PC-3 (cell line): ENCODE data around the gene MUS81. TPM values are rescaled to one million over a fixed set of nuclear protein-coding genes. Genes with fewer than 3 reads are reported as not detected.
A peak's percentile ranks its signal among the peaks of the same experiment; 100 is the strongest.
"Not testable (repeated sequence)": the region's sequence is repeated elsewhere in the genome, so short reads cannot be mapped to it uniquely, and the experiment has no call there.

Experiments
- ATAC-seq: fragments of 200-7000 bp; cut with Tn5 transposase; 2 replicates; pipeline ENCODE4 v1.9.1; 2020; ENCODE audit warnings: mild to moderate bottlenecking, moderate library complexity
- BruUV-seq: library from RNA; stranded (reverse); fragments of 400-500 nt; replicated peaks from 2 replicates; lab custom pipeline; 2021; lab: Mats Ljungman, UMichigan
- CTCF ChIA-PET: fragments of 300-600 bp; sonication (Branson Sonifier 250); formaldehyde crosslinking; loops from one replicate; lab custom pipeline; 2022; ENCODE audit warnings: antibody characterized with exemption; lab: Charles Lee
- POLR2A ChIA-PET: fragments of 300-600 bp; sonication (Branson Sonifier 250); formaldehyde crosslinking; loops from one replicate; lab custom pipeline; 2022; ENCODE audit warnings: antibody characterized with exemption; ENCODE audit not compliant: unreplicated experiment; lab: Charles Lee
- DNase-seq: peaks from one replicate; pipeline ENCODE4 v3.0.0-alpha.2; 2015
- H2AFZ ChIP-seq: fragments of 300-600 bp; sonication (generic); 2 replicates; pipeline ENCODE4 v1.6.0; 2016; ENCODE audit warnings: antibody characterized with exemption, low read length
- H3F3A ChIP-seq: fragments of 300-600 bp; sonication (generic); one replicate; pipeline ENCODE4 v1.6.0; 2017; ENCODE audit warnings: antibody characterized with exemption, low read length, control low read depth, mild to moderate bottlenecking; ENCODE audit not compliant: unreplicated experiment
- H3K27ac ChIP-seq: fragments of 300-600 bp; sonication (generic); 2 replicates; pipeline ENCODE4 v1.5.1; 2016; ENCODE audit warnings: mild to moderate bottlenecking, low read length
- H3K27me3 ChIP-seq: fragments of 300-600 bp; sonication (generic); 2 replicates; pipeline ENCODE4 v1.6.1; 2016; ENCODE audit warnings: low read length, mixed read lengths
- H3K36me3 ChIP-seq: fragments of 300-600 bp; sonication (generic); 2 replicates; pipeline ENCODE4 v1.6.1; 2016; ENCODE audit warnings: low read depth, mixed run types, low read length, mixed read lengths
- H3K4me1 ChIP-seq: fragments of 300-600 bp; sonication (generic); 2 replicates; pipeline ENCODE4 v1.5.1; 2016; ENCODE audit warnings: low read length; ENCODE audit not compliant: insufficient read depth
- H3K4me2 ChIP-seq: fragments of 300-600 bp; sonication (generic); 2 replicates; pipeline ENCODE4 v1.6.0; 2016; ENCODE audit warnings: low read length
- H3K4me3 ChIP-seq: fragments of 300-600 bp; sonication (generic); 2 replicates; pipeline ENCODE4 v1.5.1; 2016; ENCODE audit warnings: mild to moderate bottlenecking, low read length, mixed read lengths
- H3K79me2 ChIP-seq: fragments of 300-600 bp; sonication (generic); 2 replicates; pipeline ENCODE4 v1.6.1; 2017; ENCODE audit warnings: low read length, mixed read lengths
- H3K9ac ChIP-seq: fragments of 300-600 bp; sonication (generic); 2 replicates; pipeline ENCODE4 v1.6.0; 2016; ENCODE audit warnings: mild to moderate bottlenecking, low read length
- H3K9me2 ChIP-seq: fragments of 300-600 bp; sonication (generic); replicated peaks from 2 replicates; pipeline ENCODE4 v1.6.1; 2016; ENCODE audit warnings: mixed run types, low read length, mixed read lengths
- H3K9me3 ChIP-seq: fragments of 300-600 bp; sonication (generic); 2 replicates; pipeline ENCODE4 v1.6.1; 2016; ENCODE audit warnings: low read length, mixed read lengths
- H4K20me1 ChIP-seq: fragments of 300-600 bp; sonication (generic); 2 replicates; pipeline ENCODE4 v1.6.1; 2016; ENCODE audit warnings: low read length, mixed read lengths
- EZH2 ChIP-seq: fragments of 300-600 bp; sonication (generic); IDR thresholded peaks from one replicate; pipeline ENCODE4 v1.6.1; 2017; ENCODE audit warnings: antibody characterized with exemption, mild to moderate bottlenecking, low read length; ENCODE audit not compliant: unreplicated experiment
- EZH2phosphoT487 ChIP-seq: fragments of 300-600 bp; sonication (generic); IDR thresholded peaks from 2 replicates; pipeline ENCODE4 v1.6.1; 2018; ENCODE audit warnings: mild to moderate bottlenecking, antibody characterized with exemption, low read length, borderline replicate concordance
- intact Hi-C: fragments of 100-400 bp; cut with micrococcal nuclease; formaldehyde crosslinking; loops from 2 replicates; pipeline ENCODE4 v1.9.0; 2023
- total RNA-seq: library from RNA; depleted of rRNA; stranded (reverse); fragments of >200 nt; gene quantifications from 2 replicates; pipeline ENCODE4 v1.2.3, GENCODE V29; 2014
- TF ChIP-seq, protein P1 (sequence below): fragments of 300-600 bp; sonication (generic); conservative IDR thresholded peaks from 2 replicates; pipeline ENCODE4 v1.5.1; 2017; ENCODE audit warnings: antibody characterized with exemption, low read depth, mild to moderate bottlenecking, low read length

Gene MUS81
- total RNA-seq, 1 experiment from 2014 or later, result 82.0 TPM

DNA sequence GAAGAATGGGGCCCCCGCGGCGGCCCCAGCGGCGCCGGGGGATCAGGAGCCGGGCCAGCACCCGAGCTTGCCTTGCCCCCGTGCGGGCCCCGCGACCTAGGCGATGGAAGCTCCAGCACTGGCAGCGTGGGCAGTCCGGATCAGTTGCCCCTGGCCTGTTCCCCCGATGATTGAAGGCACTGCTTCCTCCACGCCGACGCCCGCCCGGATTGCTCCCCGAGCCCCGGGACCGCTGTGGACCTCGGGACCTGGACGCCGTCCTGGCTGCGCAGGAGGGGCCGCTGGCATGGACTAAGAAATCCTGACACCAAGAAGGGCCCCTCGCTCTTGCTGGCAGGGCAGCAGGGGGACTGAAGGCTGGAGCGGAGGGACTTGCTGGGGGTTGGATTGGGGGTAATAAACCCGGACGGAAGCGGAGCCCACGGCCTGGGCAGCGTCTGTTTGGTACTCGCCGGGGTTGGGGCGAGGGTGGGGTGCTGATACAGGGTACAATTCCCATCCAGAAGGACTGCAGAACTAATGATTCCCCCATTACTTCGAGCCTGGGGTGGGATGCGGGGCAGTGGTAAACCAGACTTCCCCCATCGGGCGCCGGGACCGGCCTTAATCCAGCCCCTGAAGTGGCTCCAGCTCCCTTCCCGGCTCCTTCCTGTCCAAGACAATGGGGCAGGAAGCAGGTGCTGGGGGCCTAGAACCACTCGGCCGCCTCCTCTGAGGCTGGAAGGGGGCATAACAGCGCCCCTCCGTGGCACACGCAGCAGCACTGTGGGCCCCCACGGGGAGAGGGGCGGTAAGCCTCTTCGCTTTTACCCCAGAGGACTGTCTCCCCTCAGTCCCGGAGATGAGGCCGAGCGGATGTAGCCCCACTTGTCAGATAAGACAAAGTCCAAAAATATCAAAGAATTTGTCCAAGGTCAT lies 31.2 kb downstream of the MUS81 start:
- ATAC-seq, result peak; percentile 13
- Histone ChIP-seq H3K9me2 (no peaks in the 10 kb centered on the region), H4K20me1 (peaks cover 33% of the 10 kb centered on the region), H3K4me2 (peak overlapping the region; percentile 96), H3F3A (peaks cover 45% of the 10 kb centered on the region), H3K27me3 (no peaks in the 10 kb centered on the region), H2AFZ (no peak overlapping the region), H3K27ac (peak overlapping the region; percentile 58), H3K9me3 (no peaks in the 10 kb centered on the region), H3K79me2 (peaks cover 49% of the 10 kb centered on the region), H3K4me1 (peaks cover 52% of the 10 kb centered on the region), H3K9ac (peak overlapping the region; percentile 48), H3K4me3 (peak overlapping the region; percentile 72), H3K36me3 (peaks cover 34% of the 10 kb centered on the region)
- BruUV-seq, result TSS peak; percentile 39
- intact Hi-C loops, result loop anchor here (2.0 kb wide), 1 partner anchor 19 kb away; no protein-coding TSS in a partner anchor
- peak; percentile 95 for DNase-seq
- CTCF ChIA-PET, result interaction anchor here (0.6 to 1.1 kb wide), 3 partner anchors 9 to 32 kb away, joined by 3 to 5 read pairs (median 3); partner anchors contain the start of gene FOSL1
- TF ChIP-seq, protein P1, sequence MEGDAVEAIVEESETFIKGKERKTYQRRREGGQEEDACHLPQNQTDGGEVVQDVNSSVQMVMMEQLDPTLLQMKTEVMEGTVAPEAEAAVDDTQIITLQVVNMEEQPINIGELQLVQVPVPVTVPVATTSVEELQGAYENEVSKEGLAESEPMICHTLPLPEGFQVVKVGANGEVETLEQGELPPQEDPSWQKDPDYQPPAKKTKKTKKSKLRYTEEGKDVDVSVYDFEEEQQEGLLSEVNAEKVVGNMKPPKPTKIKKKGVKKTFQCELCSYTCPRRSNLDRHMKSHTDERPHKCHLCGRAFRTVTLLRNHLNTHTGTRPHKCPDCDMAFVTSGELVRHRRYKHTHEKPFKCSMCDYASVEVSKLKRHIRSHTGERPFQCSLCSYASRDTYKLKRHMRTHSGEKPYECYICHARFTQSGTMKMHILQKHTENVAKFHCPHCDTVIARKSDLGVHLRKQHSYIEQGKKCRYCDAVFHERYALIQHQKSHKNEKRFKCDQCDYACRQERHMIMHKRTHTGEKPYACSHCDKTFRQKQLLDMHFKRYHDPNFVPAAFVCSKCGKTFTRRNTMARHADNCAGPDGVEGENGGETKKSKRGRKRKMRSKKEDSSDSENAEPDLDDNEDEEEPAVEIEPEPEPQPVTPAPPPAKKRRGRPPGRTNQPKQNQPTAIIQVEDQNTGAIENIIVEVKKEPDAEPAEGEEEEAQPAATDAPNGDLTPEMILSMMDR, result peak; percentile 68
- TF ChIP-seq EZH2, result no peak
- TF ChIP-seq EZH2phosphoT487, result no peak
- POLR2A ChIA-PET, result interaction anchor here (0.6 to 4.5 kb wide), 14 partner anchors 9 to 527 kb away, joined by 3 to 35 read pairs (median 5); partner anchors contain the start of genes C11orf68, FOSL1, MUS81 and NEAT1

DNA sequence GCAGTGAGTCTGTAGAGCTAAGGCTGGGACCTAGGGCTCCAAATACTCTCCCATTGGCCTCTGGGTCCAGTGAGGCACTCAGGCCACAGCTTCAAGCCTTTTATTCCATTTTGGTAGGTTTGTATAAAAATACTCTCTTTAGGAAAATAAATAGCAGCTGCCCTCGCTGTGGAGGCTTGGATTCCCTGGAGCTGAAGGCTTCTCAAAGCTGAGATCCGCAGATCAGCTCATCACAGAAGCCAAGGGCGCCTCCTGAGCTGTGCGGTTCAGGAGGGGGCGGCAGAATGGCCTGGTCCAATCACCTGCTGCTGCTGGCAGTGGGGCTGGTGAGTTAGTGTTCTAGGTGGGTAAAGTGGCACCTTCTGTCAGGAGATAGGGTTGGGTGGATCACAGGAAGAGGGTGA lies 31.9 kb downstream of the MUS81 start:
- H3K4me1 ChIP-seq, result peaks cover 52% of the 10 kb centered on the region
- POLR2A ChIA-PET, result interaction anchor here (1.0 to 4.5 kb wide), 4 partner anchors 8 to 24 kb away, joined by 3 to 35 read pairs (median 22); partner anchors contain the start of gene FOSL1
- H3K9me3 ChIP-seq, CTCF ChIA-PET, intact Hi-C loops, H3K9me2 ChIP-seq, BruUV-seq, H3K27me3 ChIP-seq, DNase-seq, H2AFZ ChIP-seq: not testable (repeated sequence)
- H3F3A ChIP-seq, result peaks cover 52% of the 10 kb centered on the region
- peaks cover 37% of the 10 kb centered on the region for H3K36me3 ChIP-seq
- peaks cover 49% of the 10 kb centered on the region for H3K79me2 ChIP-seq
- H3K27ac ChIP-seq, result peak overlapping the region; percentile 58
- ATAC-seq, result peak; percentile 0; the same call in 1 of the 2 replicates
- H3K4me3 ChIP-seq, result peak overlapping the region; percentile 72
- H4K20me1 ChIP-seq, result peaks cover 40% of the 10 kb centered on the region
- peak overlapping the region; percentile 48; the same call in 1 of the 2 replicates for H3K9ac ChIP-seq
- peak overlapping the region; percentile 96 for H3K4me2 ChIP-seq

DNA sequence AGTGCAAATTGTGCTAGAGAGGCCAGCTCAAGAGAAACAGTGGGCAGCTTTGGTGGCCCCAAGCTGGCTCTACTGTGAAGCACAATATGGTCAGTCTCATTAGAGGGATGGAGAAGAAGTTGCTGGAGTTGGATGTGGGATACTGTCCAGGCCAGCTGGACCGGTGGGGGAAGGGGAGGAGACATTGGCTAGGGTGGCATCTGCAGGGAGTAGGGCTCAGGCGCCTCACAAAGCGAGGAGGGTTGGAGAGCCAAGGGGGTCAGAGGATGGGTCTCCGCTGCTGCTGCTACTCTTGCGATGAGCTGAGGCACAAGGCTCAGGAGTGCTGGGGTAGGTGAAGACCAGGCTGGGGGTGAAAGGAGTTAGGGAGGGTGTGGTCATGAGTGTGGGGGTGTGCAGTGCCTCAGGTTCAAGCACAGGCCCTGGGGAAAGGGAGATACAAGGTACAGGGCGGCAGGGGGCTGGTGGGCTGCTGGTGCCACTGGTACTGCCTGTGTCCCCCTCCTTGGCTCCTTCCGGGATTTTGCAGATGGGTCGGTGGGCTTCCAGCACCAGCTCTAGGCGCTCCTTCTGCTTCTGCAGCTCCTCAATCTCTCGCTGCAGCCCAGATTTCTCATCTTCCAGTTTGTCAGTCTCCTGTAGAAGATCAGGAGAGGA lies 32.6 kb downstream of the MUS81 start:
- no TSS peak for BruUV-seq
- TF ChIP-seq EZH2phosphoT487, result no peak
- TF ChIP-seq EZH2, result no peak
- TF ChIP-seq, protein P1, result no peak
- ATAC-seq (no peak), DNase-seq (peak; percentile 47)
- ChIA-PET POLR2A (interaction anchor here (0.7 to 4.5 kb wide), 4 partner anchors 10 to 255 kb away, joined by 3 to 35 read pairs (median 19); partner anchors contain the start of gene SIPA1), CTCF (no interaction called here)
- peaks cover 49% of the 10 kb centered on the region for H3K79me2 ChIP-seq
- H3K9me2 ChIP-seq, result no peaks in the 10 kb centered on the region
- peak overlapping the region; percentile 96 for H3K4me2 ChIP-seq
- no peaks in the 10 kb centered on the region for H3K27me3 ChIP-seq
- intact Hi-C loops, result no loop called here
- H3K27ac ChIP-seq, result peak overlapping the region; percentile 58; the same call in 1 of the 2 replicates
- peaks cover 46% of the 10 kb centered on the region for H4K20me1 ChIP-seq
- H3F3A ChIP-seq, result peaks cover 58% of the 10 kb centered on the region
- peak overlapping the region; percentile 72 for H3K4me3 ChIP-seq
- no peak overlapping the region for H2AFZ ChIP-seq
- H3K9ac ChIP-seq, result no peak overlapping the region
- H3K9me3 ChIP-seq, result no peaks in the 10 kb centered on the region
- peaks cover 44% of the 10 kb centered on the region for H3K36me3 ChIP-seq
- H3K4me1 ChIP-seq, result peaks cover 47% of the 10 kb centered on the region
